ENCODE results near the gene AGTRAP.

GRCh38 chr1:11784993-11785769, 49.2 kb downstream of the AGTRAP start:
- TF ChIP-seq CTCF (IDR thresholded peaks at IDR 0.05), result peak; percentile 31 to 69 (median 60)
- no peak for TF ChIP-seq POLR2A (IDR thresholded peaks at IDR 0.05)

All from breast epithelium (tissue), 3 donors.